GM18873 (cell line): ENCODE measurements around the gene ELMO1.

Source experiments
- ATAC-seq: cut with Tn5 transposase; IDR thresholded peaks from one replicate; pipeline ENCODE4 v1.9.1; 2021; ENCODE audit warnings: mild to moderate bottlenecking, moderate library complexity, moderate number of reproducible peaks; ENCODE audit not compliant: unreplicated experiment, low FRiP score

The ELMO1 gene

GRCh38 chr7:37414352-37414983, 34.2 kb downstream of the ELMO1 start:
- no peak for ATAC-seq

- no peak for ATAC-seq
Observed at GRCh38 chr7:37411444-37412034, 37.1 kb downstream of the ELMO1 start.

DNA sequence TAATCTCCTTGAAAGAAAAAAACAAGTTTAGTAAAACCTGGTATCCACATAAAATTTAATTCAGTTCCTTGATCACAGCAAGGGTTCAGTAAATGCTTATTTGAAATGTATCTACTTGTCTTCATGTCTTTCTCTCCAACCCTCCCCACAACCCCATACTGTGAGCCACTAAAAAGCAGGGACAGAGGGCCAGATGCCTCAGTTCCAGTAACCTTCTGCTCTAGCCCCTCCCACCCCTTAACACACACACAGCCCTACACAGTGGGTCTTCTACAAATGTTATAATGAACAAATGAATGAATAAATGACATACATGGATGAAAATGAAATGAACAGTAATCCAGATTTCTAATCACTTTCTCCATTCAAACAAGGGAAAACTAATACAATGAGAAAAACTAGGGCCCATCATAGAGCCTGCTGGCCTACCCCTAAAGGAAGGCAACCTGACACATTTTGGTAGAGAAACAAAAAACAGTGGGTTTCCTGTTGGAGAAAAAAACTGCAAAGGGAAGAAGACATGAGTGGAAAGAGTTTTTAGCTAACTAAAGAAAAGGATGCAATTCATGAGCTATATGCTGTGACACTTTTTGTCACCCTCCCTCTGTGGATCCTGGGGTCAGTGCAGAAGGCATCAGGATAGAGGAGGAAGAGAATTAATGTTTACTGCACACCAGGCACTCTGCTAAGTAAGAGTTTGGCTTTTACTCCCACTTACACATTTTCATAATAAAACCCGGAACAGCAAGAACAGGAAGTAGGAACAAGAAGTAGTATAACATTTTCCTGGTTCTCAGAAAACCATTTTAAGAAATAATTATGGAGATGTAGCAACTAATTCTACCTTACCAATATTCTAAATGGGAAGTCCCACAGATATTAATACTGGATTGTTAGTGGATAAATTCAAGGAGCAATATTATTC, 38.1 kb downstream of the ELMO1 start:
- no peak for ATAC-seq

DNA sequence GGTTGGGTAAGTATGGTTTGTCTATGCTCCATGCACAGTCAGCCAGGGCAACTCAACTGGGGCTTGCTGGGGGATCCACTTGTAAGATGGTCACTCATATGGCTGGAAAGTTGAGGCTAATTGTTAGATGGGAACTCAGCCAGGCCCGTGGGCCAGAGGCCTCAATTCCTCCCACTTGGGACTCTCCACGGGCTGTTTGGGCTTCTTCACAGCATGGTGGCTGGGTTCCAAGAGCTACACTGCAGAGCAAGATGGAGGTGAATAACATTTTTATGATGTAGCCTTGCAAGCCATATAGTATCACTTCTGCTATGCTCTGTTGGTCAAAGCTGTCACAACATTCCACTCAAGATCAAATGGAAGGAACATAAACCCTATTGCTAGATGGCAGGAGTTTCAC, 39.2 kb downstream of the ELMO1 start:
- no peak for ATAC-seq

DNA sequence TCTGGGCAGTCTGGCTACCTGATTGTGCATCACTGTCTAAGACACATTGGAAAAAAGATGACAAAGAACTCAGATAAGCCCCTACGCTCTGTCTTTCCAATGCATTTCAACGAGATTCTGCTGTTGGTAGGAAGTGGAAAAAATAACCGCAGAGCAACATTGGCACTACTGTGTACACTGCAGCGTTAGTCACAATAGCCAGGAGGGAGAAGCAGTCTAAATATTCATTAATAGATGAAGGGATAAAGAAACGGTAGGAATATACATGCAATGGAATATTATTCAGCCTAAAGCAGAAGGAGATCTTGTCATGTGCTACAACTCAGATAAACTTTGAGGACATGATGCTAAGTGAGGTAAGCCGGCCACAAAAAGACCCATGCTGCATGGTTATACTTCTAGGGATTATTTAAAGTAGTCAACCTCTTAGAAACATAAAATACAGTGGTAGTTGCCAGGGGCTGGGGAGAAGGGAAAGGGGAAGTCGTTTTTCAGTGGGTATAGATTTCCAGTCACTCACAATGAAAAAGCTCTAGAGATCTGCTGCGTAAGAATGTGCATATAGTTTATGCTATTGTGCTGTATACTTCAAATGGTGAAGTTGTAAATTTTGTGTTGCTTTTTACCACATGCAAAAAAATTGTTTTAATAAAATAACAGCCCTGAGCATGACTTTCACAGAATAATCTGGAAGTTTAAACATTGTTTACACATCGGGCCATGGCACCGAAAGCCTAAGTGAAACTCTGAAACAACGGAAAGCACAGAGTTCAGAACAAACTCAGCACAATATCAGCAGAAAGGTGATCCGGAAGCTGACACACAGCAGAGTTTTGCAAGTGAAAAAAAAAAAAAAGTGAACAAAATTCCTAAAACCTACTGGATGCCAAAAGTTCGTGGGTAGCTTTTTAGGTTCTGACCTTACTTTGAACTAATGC, 40.1 kb downstream of the ELMO1 start:
- ATAC-seq, result no peak

- no peak for ATAC-seq
Observed at GRCh38 chr7:37405603-37406122, 43.0 kb downstream of the ELMO1 start.

- no peak for ATAC-seq
Observed at GRCh38 chr7:37405128-37405527, 43.5 kb downstream of the ELMO1 start.

DNA sequence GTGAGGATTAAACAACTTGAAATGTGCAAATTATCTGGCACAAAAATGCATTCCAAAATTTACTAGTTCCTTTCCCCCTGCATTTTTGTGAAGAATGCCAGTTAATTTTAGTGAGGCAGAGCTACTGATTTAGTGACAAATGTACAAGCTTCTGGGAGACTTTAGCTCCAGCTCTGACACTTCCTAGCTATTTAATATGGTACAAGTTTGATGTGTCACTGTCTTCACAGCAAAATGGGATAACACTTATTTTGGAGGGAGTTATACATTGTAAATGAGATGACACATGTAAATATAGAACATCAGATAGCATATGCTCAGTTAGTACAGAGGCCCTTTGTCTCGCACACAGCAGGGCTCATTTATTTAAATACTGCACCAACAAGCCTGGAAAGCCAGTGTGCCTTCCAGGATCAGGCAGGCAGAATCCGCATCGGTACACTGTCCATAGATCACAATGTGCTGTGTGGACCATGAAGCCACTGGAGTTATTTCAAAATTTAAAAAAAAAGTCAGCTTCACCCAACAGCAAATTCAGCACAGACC, 48.7 kb downstream of the ELMO1 start:
- ATAC-seq, result no peak

DNA sequence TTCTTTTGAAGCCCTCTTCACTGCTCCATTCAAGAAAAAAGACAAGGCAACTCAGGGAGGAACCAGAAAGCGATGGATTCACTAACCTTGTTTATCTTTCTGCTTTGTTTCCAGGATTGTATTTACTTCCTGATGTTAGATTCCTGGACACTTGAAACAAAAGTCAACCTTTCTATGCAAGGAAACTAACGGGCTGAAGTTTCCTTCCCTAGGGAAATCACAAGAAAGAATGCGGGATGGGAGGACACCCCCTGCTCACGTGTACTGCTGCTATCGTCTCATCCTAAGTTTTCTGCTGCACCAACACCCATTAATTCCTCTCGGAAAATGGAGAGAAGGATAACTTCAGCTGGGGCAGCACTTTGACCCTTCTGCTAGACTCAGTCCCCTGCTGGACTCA, 50.3 kb downstream of the ELMO1 start:
- no peak for ATAC-seq

DNA sequence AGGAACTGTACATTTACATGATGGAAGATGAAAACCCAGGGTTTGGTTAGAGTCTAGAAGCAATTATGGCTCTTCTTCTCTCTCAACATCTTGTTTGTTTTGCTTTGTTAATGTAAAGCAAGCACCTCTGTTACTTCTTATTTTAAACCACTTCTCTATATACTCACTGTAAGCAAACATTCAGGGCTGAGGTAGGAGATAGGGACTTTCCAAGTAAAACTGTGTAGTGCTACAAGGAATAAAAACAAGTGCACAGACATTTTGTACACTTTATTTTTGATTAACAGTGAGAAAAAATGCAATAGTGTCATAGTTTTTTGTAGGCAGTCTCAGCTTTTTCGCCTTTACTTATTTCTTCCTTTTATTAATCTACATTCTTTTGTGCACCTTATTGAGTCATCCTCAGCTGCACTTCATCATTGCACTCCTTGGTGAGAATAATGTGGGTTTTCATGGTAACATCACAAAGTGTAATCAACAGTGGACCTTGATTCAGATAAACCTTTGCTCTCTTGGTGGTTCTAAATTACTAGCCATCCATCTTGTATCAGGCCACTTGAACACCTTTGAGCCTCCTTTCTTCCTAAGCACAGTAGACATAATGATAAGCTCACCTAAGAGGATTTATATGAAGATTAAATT, 52.9 kb downstream of the ELMO1 start:
- ATAC-seq, result no peak

- ATAC-seq, result no peak
Observed at GRCh38 chr7:37394158-37394557, 54.5 kb downstream of the ELMO1 start.

DNA sequence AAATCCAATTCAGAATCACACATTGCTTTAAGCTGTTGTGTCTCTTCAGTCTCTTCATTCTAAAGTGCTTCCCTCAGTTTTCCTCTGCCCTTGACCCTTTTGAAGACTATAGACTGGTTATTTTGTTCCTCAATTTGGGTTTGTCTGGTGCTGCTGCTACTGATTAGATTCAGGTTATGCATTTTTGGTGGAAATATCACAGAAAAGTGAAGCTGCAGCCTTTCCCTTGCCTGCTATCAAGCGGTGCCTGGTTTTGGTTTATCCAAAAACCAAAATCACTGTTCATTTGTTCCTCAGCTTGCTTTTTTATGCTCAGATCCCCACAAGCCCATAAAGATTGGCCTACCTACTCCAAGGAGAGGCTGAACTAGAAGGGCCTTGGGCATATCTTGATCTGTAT, 55.2 kb downstream of the ELMO1 start:
- no peak for ATAC-seq

- ATAC-seq, result no peak
Observed at GRCh38 chr7:37392673-37393017, 56.0 kb downstream of the ELMO1 start.

DNA sequence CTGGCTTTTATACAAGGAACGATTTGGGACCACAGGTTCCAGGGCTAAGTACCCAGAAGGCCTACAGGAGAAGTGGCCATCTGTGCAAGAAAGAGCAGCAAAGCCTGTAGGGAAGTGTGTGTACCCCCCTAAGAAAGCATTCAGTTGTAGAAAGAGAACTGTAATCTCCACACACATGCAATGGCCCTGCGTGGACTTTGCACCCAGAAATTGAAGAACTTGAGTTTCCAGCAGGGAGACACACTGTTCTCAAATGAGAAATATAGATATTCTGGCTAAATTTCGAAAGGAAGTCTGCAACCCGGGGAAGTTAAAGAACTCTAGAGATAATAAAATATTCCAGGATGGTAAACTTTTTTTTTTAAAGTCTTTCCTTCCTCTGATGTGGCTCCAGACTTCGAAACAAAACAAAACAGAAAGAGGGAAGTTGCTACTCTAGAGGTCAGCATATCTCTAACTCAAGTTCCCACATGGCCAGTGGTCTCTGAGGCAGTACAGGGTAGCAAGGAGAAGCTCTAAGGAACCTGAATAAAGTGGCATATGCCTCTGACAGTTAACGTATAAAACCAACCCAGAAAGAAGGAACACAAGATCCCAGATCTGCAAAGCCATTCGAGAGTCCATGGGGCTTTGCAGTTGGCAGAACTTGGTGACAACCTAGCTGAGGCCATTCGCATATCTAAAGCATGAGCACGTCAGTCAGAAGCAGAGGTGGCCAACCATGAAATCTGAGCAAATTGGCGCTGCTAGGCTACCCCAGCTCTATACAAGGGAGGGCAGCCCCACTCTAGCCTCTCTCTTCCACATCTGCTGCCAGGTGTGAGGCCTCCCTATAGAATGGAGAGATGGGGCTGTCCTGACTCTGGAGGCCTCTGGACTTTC, 56.6 kb downstream of the ELMO1 start:
- ATAC-seq, result no peak

- no peak for ATAC-seq
Observed at GRCh38 chr7:37390114-37390513, 58.5 kb downstream of the ELMO1 start.

- no peak for ATAC-seq
Observed at GRCh38 chr7:37388811-37389210, 59.9 kb downstream of the ELMO1 start.

- no peak for ATAC-seq
Observed at GRCh38 chr7:37385787-37386186, 62.9 kb downstream of the ELMO1 start.

- no peak for ATAC-seq
Observed at GRCh38 chr7:37382546-37383088, 66.0 kb downstream of the ELMO1 start.
